ENCODE data around the gene DNAH6. TPM values are rescaled to one million over a fixed set of nuclear protein-coding genes. Genes with fewer than 3 reads are reported as not detected.

DNAH6 gene
- total and polyA plus RNA-seq, 9 of the 15 experiments (the other 6 are each of a cell fraction or from before 2014, with no cell fraction given), result 0.01 to 0.04 (median 0.01) TPM; not detected in 5

DNA sequence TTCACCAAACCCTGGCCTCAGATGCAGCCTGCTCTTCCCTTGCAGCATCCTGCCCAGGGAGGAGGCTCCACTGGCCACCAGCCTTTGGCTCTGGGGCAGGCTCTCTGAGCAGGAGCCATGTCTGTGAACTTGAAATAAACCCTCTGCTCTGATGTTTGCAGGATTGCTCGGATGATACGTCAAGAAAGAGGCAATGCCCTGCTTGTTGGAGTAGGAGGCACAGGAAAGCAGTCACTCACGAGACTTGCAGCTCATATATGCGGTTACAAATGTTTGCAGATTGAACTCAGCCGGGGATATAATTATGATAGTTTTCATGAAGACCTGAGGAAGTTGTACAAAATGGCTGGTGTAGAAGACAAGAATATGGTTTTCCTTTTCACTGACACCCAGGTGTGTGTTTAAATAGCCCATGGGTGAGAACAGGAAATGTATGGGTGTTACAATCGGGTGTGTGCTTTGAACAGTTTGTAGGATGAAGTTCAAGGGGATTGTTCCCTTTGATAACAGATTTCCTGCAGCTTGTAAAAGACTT, 177.9 kb downstream of the DNAH6 start (continued):
- TF ChIP-seq, protein P1, sequence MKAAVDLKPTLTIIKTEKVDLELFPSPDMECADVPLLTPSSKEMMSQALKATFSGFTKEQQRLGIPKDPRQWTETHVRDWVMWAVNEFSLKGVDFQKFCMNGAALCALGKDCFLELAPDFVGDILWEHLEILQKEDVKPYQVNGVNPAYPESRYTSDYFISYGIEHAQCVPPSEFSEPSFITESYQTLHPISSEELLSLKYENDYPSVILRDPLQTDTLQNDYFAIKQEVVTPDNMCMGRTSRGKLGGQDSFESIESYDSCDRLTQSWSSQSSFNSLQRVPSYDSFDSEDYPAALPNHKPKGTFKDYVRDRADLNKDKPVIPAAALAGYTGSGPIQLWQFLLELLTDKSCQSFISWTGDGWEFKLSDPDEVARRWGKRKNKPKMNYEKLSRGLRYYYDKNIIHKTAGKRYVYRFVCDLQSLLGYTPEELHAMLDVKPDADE (conservative IDR thresholded peaks at IDR 0.05; ENCODE audit: control insufficient read depth, low read depth, low read length), result no peak
- TF ChIP-seq ZFP1 (CRISPR knock-in tag; IDR thresholded peaks at IDR 0.05) (no peak), MAFF (IDR thresholded peaks at IDR 0.05; ENCODE audit: low read length) (no peak)
- TF ChIP-seq, protein P2, sequence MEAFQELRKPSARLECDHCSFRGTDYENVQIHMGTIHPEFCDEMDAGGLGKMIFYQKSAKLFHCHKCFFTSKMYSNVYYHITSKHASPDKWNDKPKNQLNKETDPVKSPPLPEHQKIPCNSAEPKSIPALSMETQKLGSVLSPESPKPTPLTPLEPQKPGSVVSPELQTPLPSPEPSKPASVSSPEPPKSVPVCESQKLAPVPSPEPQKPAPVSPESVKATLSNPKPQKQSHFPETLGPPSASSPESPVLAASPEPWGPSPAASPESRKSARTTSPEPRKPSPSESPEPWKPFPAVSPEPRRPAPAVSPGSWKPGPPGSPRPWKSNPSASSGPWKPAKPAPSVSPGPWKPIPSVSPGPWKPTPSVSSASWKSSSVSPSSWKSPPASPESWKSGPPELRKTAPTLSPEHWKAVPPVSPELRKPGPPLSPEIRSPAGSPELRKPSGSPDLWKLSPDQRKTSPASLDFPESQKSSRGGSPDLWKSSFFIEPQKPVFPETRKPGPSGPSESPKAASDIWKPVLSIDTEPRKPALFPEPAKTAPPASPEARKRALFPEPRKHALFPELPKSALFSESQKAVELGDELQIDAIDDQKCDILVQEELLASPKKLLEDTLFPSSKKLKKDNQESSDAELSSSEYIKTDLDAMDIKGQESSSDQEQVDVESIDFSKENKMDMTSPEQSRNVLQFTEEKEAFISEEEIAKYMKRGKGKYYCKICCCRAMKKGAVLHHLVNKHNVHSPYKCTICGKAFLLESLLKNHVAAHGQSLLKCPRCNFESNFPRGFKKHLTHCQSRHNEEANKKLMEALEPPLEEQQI (IDR thresholded peaks at IDR 0.05), result no peak

DNA sequence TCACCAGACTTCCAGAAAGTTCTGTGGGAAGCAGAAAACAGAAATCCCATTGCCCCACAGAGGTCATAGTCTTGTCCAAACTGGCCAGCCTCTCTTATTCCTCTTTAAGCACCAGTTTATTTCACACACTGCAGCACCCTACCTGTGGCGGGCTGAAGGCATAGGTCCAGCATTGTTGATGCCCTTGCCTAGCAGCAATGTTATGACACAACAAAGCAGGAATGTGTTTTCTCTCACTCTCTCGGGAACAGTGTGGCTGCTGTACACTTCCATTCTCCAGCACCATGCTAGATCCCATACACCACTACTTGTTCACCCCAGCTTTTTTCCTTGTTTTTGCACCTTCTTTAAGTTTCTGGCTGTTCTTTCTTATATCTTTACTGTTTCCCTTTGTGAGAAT, 181.6 kb downstream of the DNAH6 start:
- no peak overlapping the region for H3K27ac ChIP-seq (ENCODE audit: extremely low read depth, low read depth, low read length)
- DNase-seq (ENCODE audit: extremely low read depth in 1 of 4, low spot score in 3 of 4) (no peak), ATAC-seq (no peak), FAIRE-seq (no peak)
- POLR2A ChIA-PET, result no interaction called here
- no peaks in the 10 kb centered on the region for H3K79me2 ChIP-seq (ENCODE audit: control insufficient read depth, insufficient read depth, low read length)
- in situ Hi-C loops (cut with MboI), result no loop called here
- H2AFZ ChIP-seq (ENCODE audit: low read depth, low read length), result no peak overlapping the region
- H3K9me1 ChIP-seq (ENCODE audit: control insufficient read depth, insufficient read depth, low read length), result no peaks in the 10 kb centered on the region
- H4K20me1 ChIP-seq (replicated peaks; ENCODE audit: control insufficient read depth, insufficient read depth, low read length), result no peaks in the 10 kb centered on the region
- CTCF ChIA-PET (ENCODE audit: low intra/inter-chr PET ratio), result no interaction called here
- H3K9ac ChIP-seq (ENCODE audit: insufficient read depth in 1 of 2, low read depth in 2 of 2, low read length in 2 of 2), result no peak overlapping the region
- no TSS peak for BruUV-seq (replicated peaks)
- no peak overlapping the region for H3K4me3 ChIP-seq
- H3K4me2 ChIP-seq (ENCODE audit: insufficient read depth, low read length), result no peak overlapping the region
- intact Hi-C loops (cut with micrococcal nuclease), result no loop called here
- 0% methylated on average over 2 of the region's 2 CpGs for WGBS (ENCODE audit: insufficient coverage, low coverage, missing lambda C conversion rate)
- no peaks in the 10 kb centered on the region; the same call in 1 of the 2 replicates for H3K9me3 ChIP-seq (replicated peaks; ENCODE audit: control insufficient read depth, insufficient read depth, low read depth, low read length)
- 0 out of 5 replicates have a peak, but pooled peaks cover 0 to 3% of the 10 kb centered on the region in 2 experiments for H3K27me3 ChIP-seq (ENCODE audit: control insufficient read depth in 2 of 2, insufficient read depth in 2 of 2, low read length in 2 of 2)
- no peaks in the 10 kb centered on the region for H3K4me1 ChIP-seq (replicated peaks in 1 of 2; ENCODE audit: control insufficient read depth in 2 of 2, insufficient read depth in 2 of 2, low read length in 2 of 2)
- H3K36me3 ChIP-seq (ENCODE audit: control insufficient read depth, insufficient read depth, low read length), result no peaks in the 10 kb centered on the region
- TF ChIP-seq, protein P3, sequence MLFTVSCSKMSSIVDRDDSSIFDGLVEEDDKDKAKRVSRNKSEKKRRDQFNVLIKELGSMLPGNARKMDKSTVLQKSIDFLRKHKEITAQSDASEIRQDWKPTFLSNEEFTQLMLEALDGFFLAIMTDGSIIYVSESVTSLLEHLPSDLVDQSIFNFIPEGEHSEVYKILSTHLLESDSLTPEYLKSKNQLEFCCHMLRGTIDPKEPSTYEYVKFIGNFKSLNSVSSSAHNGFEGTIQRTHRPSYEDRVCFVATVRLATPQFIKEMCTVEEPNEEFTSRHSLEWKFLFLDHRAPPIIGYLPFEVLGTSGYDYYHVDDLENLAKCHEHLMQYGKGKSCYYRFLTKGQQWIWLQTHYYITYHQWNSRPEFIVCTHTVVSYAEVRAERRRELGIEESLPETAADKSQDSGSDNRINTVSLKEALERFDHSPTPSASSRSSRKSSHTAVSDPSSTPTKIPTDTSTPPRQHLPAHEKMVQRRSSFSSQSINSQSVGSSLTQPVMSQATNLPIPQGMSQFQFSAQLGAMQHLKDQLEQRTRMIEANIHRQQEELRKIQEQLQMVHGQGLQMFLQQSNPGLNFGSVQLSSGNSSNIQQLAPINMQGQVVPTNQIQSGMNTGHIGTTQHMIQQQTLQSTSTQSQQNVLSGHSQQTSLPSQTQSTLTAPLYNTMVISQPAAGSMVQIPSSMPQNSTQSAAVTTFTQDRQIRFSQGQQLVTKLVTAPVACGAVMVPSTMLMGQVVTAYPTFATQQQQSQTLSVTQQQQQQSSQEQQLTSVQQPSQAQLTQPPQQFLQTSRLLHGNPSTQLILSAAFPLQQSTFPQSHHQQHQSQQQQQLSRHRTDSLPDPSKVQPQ (CRISPR knock-in tag; IDR thresholded peaks at IDR 0.05; ENCODE audit: borderline replicate concordance), result no peak
- no peak for TF ChIP-seq JUND (IDR thresholded peaks at IDR 0.05; ENCODE audit: borderline replicate concordance, low read depth, low read length)
- no peak for TF ChIP-seq JUND (tag; IDR thresholded peaks at IDR 0.05; ENCODE audit: borderline replicate concordance, low read depth, low read length)
- TF ChIP-seq ZNF408 (CRISPR knock-in tag; IDR thresholded peaks at IDR 0.05; ENCODE audit: low read depth), result no peak
- no peak for TF ChIP-seq GABPB1 (CRISPR knock-in tag; IDR thresholded peaks at IDR 0.05)
- TF ChIP-seq GABPB2 (CRISPR knock-in tag; conservative IDR thresholded peaks at IDR 0.05), result no peak
- TF ChIP-seq, protein P4, sequence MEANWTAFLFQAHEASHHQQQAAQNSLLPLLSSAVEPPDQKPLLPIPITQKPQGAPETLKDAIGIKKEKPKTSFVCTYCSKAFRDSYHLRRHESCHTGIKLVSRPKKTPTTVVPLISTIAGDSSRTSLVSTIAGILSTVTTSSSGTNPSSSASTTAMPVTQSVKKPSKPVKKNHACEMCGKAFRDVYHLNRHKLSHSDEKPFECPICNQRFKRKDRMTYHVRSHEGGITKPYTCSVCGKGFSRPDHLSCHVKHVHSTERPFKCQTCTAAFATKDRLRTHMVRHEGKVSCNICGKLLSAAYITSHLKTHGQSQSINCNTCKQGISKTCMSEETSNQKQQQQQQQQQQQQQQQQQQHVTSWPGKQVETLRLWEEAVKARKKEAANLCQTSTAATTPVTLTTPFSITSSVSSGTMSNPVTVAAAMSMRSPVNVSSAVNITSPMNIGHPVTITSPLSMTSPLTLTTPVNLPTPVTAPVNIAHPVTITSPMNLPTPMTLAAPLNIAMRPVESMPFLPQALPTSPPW (CRISPR knock-in tag; IDR thresholded peaks at IDR 0.05), result no peak
